Small intestine (tissue), 7 donors: ENCODE measurements around the gene ULK3. TPM values are rescaled to one million over a fixed set of nuclear protein-coding genes. Genes with fewer than 3 reads are reported as not detected.
A peak's percentile ranks its signal among the peaks of the same experiment; 100 is the strongest.

Experiments used
- DNase-seq, 2 donors: peaks; one replicate each; pipeline versions ENCODE4 v3.0.0 to v3.0.0-alpha.2; 2013
- FAIRE-seq: peaks from 2 replicates; lab custom pipeline; 2012; peaks lifted over from hg19 to GRCh38; lab: Jason Lieb, UNC
- H3K27ac ChIP-seq, 3 donors: one replicate each; pipeline ENCODE4 v1.5.1; 2013; ENCODE audit warnings: low read length in 2 of 3, mild to moderate bottlenecking in 2 of 3, control low read depth in 1 of 3, inconsistent platforms in 1 of 3, low read depth in 1 of 3, moderate library complexity in 1 of 3
- H3K27me3 ChIP-seq, 3 donors: one replicate each; pipeline ENCODE4 v1.6.1; 2013; ENCODE audit warnings: low read length in 3 of 3, inconsistent platforms in 1 of 3; ENCODE audit not compliant: control insufficient read depth in 3 of 3, insufficient read depth in 3 of 3
- H3K36me3 ChIP-seq, 3 donors: one replicate each; pipeline ENCODE4 v1.6.1; 2013; ENCODE audit warnings: low read length in 3 of 3, inconsistent platforms in 1 of 3, low read depth in 1 of 3, mild to moderate bottlenecking in 1 of 3, moderate library complexity in 1 of 3; ENCODE audit not compliant: control insufficient read depth in 3 of 3, insufficient read depth in 2 of 3
- H3K4me1 ChIP-seq, 3 donors: one replicate each; pipeline ENCODE4 v1.6.1; 2013; ENCODE audit warnings: low read length in 2 of 3, inconsistent platforms in 1 of 3, low read depth in 1 of 3, mild to moderate bottlenecking in 1 of 3, moderate library complexity in 1 of 3; ENCODE audit not compliant: control insufficient read depth in 3 of 3, insufficient read depth in 2 of 3
- H3K4me3 ChIP-seq, 3 donors: one replicate each; pipeline ENCODE4 v1.5.1; 2013; ENCODE audit warnings: low read length in 3 of 3, control low read depth in 1 of 3, inconsistent platforms in 1 of 3, low read depth in 1 of 3, mild to moderate bottlenecking in 1 of 3, moderate library complexity in 1 of 3
- H3K9me3 ChIP-seq, 2 donors: one replicate each; pipeline ENCODE4 v1.6.1; 2013; ENCODE audit warnings: low read depth in 1 of 2, low read length in 1 of 2; ENCODE audit not compliant: control insufficient read depth in 2 of 2, insufficient read depth in 1 of 2
- WGBS, 3 donors: extraction: QIAGEN DNeasy Blood & Tissue Kit; methylation state at CpG; one replicate each; pipeline ENCODE4 v1.1.7; 2013; 5-methylcytosine and 5-hydroxymethylcytosine counted together
- polyA plus RNA-seq, 4 donors: library from polyadenylated mRNA; stranded (reverse) in 3 of 4; unstranded in 1 of 4; fragments of 200-250 nt in 3 of 4; fragments of 120-200 nt in 1 of 4; gene quantifications; one replicate each; pipeline versions ENCODE4 v1.2.1 to v1.2.3, GENCODE V29; 2013
- donor health status: healthy with polysubstance abuse.
- donor health status: control.
- donor health status: control.
- donor health status: Bipolar disorder and iron deficiency.
- donor health status: healthy.

The ULK3 gene
- polyA plus RNA-seq, 4 donors = 38.2 to 111 (median 81.1) TPM

DNA sequence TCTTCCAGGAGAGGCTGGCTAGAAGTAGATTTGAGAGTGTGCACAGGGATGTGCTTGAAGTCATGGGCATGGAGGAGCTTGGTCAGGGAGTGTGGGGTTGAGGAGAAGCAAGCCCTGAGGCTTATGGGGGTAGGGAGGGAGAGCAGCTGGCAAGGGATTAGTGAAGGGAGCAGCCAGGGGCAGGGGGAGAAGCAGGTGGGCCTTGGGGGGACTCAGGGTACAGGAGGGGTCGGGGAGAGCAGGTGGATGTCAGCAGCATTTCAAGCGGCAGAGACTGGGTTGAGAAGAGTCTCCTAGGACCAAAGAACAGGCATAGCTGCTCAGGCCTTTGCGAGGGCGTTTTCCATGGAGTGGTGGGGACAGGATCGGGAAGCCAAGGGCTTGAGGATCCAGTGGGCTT is 33.7 kb downstream of the ULK3 start:
- no peak overlapping the region for H3K27ac ChIP-seq
- H3K36me3 ChIP-seq = peaks cover 0 to 11% (median 0%) of the 10 kb centered on the region in 3 donors
- H3K4me3 ChIP-seq = no peak overlapping the region
- H3K4me1 ChIP-seq = peaks cover 0 to 5% (median 2%) of the 10 kb centered on the region in 3 donors
- H3K9me3 ChIP-seq = no peaks in the 10 kb centered on the region
- H3K27me3 ChIP-seq = no peaks in the 10 kb centered on the region
- FAIRE-seq = no peak
- no peak for DNase-seq
- WGBS, 3 donors = 83 to 92% (median 89%) methylated on average over 5 of the region's 5 CpGs

DNA sequence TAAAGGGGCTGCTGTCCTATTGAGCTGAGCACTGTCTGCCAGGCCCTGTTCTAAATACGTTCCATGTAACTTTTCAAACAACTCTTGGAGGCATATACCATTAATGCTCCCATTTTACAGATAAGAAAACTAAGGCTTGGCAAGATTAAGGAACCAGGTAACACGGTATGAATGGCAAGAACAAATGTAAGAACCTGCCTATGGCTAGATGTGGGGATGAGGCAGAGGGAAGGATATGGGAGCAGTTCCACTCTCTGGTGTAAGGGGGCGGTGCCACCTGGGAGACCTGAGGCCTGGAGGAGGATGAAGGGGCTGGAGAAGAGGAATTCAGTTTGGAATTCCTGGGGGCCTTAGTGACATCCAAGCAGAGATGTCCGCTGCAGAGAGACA is 34.1 kb downstream of the ULK3 start:
- Histone ChIP-seq H3K27ac (no peak overlapping the region), H3K4me1 (peaks cover 0 to 5% (median 2%) of the 10 kb centered on the region in 3 donors), H3K27me3 (no peaks in the 10 kb centered on the region), H3K36me3 (peaks cover 0 to 14% (median 0%) of the 10 kb centered on the region in 3 donors), H3K4me3 (no peak overlapping the region), H3K9me3 (no peaks in the 10 kb centered on the region)
- WGBS, 3 donors = 65 to 71% (median 70%) methylated on average over 4 of the region's 4 CpGs
- FAIRE-seq (no peak), DNase-seq (no peak)

DNA sequence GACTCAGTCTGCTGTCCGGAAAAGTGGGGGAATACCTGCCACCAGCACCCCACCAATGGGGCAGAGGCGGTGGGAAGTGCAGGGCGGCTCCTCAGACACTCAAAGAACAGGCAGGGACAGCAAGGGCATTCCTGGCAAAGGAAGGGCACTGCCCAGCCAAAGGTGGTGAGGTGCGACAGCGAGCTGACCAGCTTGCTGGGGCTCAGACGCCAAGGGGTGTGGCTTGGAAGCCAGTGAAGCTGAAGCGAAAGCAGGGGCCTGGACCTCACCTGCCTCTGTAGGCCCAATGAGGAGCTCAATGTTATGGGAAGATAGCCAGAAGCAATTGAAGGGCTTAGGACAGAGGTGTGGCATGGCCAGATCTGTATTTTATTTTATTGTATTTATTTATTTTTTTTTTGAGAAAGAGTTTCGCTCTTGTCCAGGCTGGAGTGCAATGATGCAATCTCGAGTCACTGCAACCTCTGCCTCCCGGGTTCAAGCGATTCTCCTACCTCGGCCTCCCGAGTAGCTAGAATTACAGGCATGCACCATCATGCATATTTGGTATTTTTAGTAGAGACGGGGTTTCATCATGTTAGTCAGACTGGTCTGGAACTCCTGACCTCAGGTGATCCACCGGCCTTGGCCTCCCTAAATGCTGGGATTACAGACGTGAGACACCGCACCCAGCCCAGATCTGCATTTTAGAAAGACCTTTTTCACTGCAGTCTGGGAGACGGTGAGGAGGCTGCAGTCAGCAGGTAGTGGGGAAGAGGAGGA is 34.7 kb downstream of the ULK3 start:
- H3K4me1 ChIP-seq = peaks cover 0 to 5% (median 2%) of the 10 kb centered on the region in 3 donors
- peak overlapping the region in 2 of 3 donors; percentile 58 to 81 for H3K27ac ChIP-seq
- H3K36me3 ChIP-seq = peaks cover 0 to 19% (median 2%) of the 10 kb centered on the region in 3 donors
- no peak for FAIRE-seq
- peak in 1 of 2 donors; percentile 89 for DNase-seq
- H3K4me3 ChIP-seq = no peak overlapping the region
- no peaks in the 10 kb centered on the region for H3K9me3 ChIP-seq
- H3K27me3 ChIP-seq = no peaks in the 10 kb centered on the region
- WGBS, 3 donors = 22 to 63% (median 41%) methylated on average over 18 of the region's 18 CpGs

DNA sequence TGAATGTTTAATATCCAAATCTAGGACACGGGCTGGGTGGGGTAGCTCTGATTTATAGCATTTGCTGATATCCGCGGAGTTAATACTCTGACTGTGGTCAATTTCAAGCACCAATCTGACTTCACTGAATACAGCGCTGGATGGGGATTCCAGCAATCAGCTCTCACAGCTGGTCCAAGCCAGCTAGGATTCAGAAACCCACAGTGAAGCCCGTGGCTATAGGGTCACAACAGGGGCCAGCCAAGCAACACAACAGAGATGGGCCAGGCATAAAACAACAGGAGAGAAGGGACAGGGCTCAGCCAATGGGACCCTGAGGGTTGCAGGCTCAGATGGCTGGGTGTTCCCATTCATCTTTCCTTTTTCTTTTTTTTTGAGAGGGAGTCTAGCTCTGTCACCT is 35.7 kb downstream of the ULK3 start:
- FAIRE-seq (no peak), DNase-seq (no peak)
- Histone ChIP-seq H3K27me3 (no peaks in the 10 kb centered on the region), H3K4me3 (no peak overlapping the region), H3K9me3 (no peaks in the 10 kb centered on the region), H3K27ac (no peak overlapping the region), H3K4me1 (peaks cover 0 to 5% (median 2%) of the 10 kb centered on the region in 3 donors), H3K36me3 (peaks cover 0 to 29% (median 5%) of the 10 kb centered on the region in 3 donors)
- WGBS, 3 donors = 16 to 42% (median 31%) methylated on average over 5 of the region's 5 CpGs

DNA sequence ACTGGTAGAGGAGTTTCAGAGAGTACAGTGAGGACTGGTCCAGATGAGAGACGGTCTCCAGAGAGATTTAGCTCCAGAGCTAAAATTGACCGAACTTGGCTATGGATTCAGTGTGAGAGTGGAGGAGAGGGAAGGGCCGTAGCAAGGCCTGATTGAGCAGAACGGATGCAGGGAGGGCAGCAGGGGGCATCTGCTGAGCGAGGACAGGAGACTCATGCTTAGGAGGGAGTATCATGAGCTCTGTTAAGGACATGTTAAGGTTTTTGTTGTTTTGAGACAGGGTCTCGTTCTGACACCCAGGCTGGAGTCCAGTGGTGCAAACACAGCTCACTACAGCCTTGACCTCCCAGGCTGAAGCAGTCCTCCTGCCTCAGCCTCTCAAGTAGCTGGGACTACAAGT is 38.0 kb downstream of the ULK3 start:
- H3K36me3 ChIP-seq = peaks cover 4 to 53% (median 10%) of the 10 kb centered on the region in 3 donors
- 68 to 84% (median 80%) methylated on average over 6 of the region's 6 CpGs for WGBS, 3 donors
- no peaks in the 10 kb centered on the region for H3K9me3 ChIP-seq

DNA sequence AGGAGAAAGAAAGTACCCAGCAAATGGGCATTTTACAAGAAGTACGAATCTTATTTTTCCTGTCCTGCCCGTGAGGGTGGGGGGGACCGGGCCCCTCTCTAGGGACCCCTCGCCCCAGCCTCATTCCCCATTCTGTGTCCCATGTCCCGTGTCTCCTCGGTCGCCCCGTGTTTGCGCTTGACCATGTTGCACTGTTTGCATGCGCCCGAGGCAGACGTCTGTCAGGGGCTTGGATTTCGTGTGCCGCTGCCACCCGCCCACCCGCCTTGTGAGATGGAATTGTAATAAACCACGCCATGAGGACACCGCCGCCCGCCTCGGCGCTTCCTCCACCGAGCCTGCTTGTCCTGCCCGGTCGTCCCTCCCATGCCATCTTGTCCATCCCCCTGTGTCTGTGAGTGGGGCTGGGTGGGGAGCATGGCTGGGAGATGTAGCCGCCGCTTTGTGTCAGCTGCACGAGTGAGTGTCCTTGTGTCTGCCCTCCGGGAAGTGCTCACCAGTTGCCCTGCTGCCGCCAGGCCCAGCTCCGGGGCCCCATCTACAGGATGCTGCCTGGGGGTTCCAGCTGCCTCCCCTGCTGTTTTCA is 40.0 kb downstream of the ULK3 start:
- Histone ChIP-seq H3K27me3 (no peaks in the 10 kb centered on the region), H3K9me3 (no peaks in the 10 kb centered on the region), H3K4me1 (peaks cover 2 to 25% (median 7%) of the 10 kb centered on the region in 3 donors), H3K4me3 (no peak overlapping the region), H3K36me3 (peaks cover 4 to 72% (median 13%) of the 10 kb centered on the region in 3 donors), H3K27ac (no peak overlapping the region)
- no peak for FAIRE-seq
- WGBS, 3 donors = 86 to 93% (median 92%) methylated on average over 29 to 31 of the region's 31 CpGs
- no peak for DNase-seq

More for the DNA sequence above, 38.0 kb downstream of the ULK3 start:
- FAIRE-seq (no peak), DNase-seq (no peak)
- H3K27ac ChIP-seq = no peak overlapping the region
- no peak overlapping the region for H3K4me3 ChIP-seq
- no peaks in the 10 kb centered on the region for H3K27me3 ChIP-seq
- peaks cover 2 to 9% (median 7%) of the 10 kb centered on the region in 3 donors for H3K4me1 ChIP-seq

DNA sequence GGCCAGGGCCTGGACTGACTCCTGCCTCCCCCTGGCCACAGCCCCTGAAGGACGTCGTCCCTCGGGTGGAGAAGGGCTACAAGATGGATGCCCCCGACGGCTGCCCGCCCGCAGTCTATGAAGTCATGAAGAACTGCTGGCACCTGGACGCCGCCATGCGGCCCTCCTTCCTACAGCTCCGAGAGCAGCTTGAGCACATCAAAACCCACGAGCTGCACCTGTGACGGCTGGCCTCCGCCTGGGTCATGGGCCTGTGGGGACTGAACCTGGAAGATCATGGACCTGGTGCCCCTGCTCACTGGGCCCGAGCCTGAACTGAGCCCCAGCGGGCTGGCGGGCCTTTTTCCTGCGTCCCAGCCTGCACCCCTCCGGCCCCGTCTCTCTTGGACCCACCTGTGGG is 40.7 kb downstream of the ULK3 start:
- peaks cover 4 to 77% (median 13%) of the 10 kb centered on the region in 3 donors for H3K36me3 ChIP-seq
- no peak for FAIRE-seq

DNA sequence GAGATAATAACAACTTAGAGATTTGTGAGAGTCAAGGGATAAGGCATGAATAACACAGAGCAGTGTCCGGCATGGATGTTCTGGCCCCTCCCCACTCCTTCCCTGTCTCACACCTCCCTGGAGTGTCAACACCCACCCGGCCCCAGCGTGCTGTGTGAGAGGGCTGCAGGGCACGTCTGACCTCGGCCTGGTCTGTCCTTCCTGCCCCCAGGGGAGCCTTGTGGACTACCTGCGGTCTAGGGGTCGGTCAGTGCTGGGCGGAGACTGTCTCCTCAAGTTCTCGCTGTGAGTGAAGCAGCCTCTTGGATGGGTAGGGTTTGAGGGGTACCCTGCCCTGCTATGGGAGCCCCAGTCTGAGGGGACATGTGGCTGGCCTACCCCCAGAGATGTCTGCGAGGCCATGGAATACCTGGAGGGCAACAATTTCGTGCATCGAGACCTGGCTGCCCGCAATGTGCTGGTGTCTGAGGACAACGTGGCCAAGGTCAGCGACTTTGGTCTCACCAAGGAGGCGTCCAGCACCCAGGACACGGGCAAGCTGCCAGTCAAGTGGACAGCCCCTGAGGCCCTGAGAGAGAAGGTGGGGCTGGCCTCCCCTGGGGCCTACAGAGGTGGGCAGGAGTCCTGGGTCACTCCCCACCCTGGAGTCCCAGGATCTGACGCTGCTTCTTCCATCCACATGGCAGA is 41.5 kb downstream of the ULK3 start:
- Histone ChIP-seq H3K9me3 (no peaks in the 10 kb centered on the region), H3K36me3 (peaks cover 4 to 82% (median 13%) of the 10 kb centered on the region in 3 donors)
- WGBS, 3 donors = 86% methylated on average over 18 of the region's 18 CpGs

More for the DNA sequence above, 40.7 kb downstream of the ULK3 start:
- DNase-seq = no peak
- H3K4me3 ChIP-seq = no peak overlapping the region
- H3K4me1 ChIP-seq = peaks cover 2 to 26% (median 5%) of the 10 kb centered on the region in 3 donors
- 90 to 95% (median 90%) methylated on average over 20 of the region's 20 CpGs for WGBS, 3 donors
- H3K27ac ChIP-seq = no peak overlapping the region
- H3K9me3 ChIP-seq = no peaks in the 10 kb centered on the region
- H3K27me3 ChIP-seq = no peaks in the 10 kb centered on the region

More for the DNA sequence above, 41.5 kb downstream of the ULK3 start:
- H3K27ac ChIP-seq = no peak overlapping the region
- no peak for FAIRE-seq
- peaks cover 0 to 26% (median 1%) of the 10 kb centered on the region in 3 donors for H3K4me1 ChIP-seq
- DNase-seq = no peak
- H3K4me3 ChIP-seq = no peak overlapping the region
- no peaks in the 10 kb centered on the region for H3K27me3 ChIP-seq
